H1 (cell line): ENCODE results near the gene MYH6. TPM values are rescaled to one million over a fixed set of nuclear protein-coding genes. Genes with fewer than 3 reads are reported as not detected.

Source experiments
- CREB1 ChIP-seq: IDR thresholded peaks from 2 replicates; pipeline ENCODE4 v1.6.1; 2012; ENCODE audit warnings: inconsistent platforms
- PHF8 ChIP-seq: fragments of 200-600 bp; sonication (generic); conservative IDR thresholded peaks from 2 replicates; pipeline ENCODE4 v1.7.1; 2012; ENCODE audit warnings: low read depth, mild to moderate bottlenecking, inconsistent platforms, low read length, moderate library complexity
- POU5F1 ChIP-seq: IDR thresholded peaks from 2 replicates; pipeline ENCODE4 v1.6.1; 2011; ENCODE audit warnings: low read depth, mild to moderate bottlenecking, low read length, moderate library complexity
- SIRT6 ChIP-seq: IDR thresholded peaks from one replicate; pipeline ENCODE4 v1.7.1; 2012; ENCODE audit warnings: low read length, inconsistent platforms
- SIX5 ChIP-seq: IDR thresholded peaks from 2 replicates; pipeline ENCODE4 v1.6.1; 2011; ENCODE audit warnings: mild to moderate bottlenecking, low read depth, low read length
- TAF1 ChIP-seq: IDR thresholded peaks from 2 replicates; pipeline ENCODE4 v1.6.1; 2011; ENCODE audit warnings: mild to moderate bottlenecking, low read depth, low read length
- polyA plus RNA-seq, 7 experiments: library from polyadenylated mRNA; depleted of rRNA in 3 of 7; stranded (reverse) in 5 of 7; unstranded in 2 of 7; fragments of >200 nt in 5 of 7; fragments of 200-250 nt in 2 of 7; gene quantifications; 1 replicate in 5 of 7; 2 replicates in 1 of 7; 4 replicates in 1 of 7; pipeline versions ENCODE4 v1.2.1 to v1.2.3, GENCODE V29; 2011 to 2013; ENCODE audit warnings: missing spikeins in 2 of 7, mixed read lengths in 2 of 7
- total RNA-seq: library from RNA; stranded (reverse); fragmentation: NEBNext Ultra II Directional; extraction: Animal tissue kit (Norgen Biotek cat#: 25700); gene quantifications from 2 replicates; pipeline ENCODE4 v1.2.1, GENCODE V29; 2021
- TF ChIP-seq, protein P1 (sequence below): fragments of 300-600 bp; sonication (generic); IDR thresholded peaks from 2 replicates; pipeline ENCODE4 v1.7.1; 2012; ENCODE audit warnings: low read length, moderate library complexity, mild to moderate bottlenecking, inconsistent platforms; ENCODE audit not compliant: insufficient replicate concordance
- TF ChIP-seq, protein P2 (sequence below): IDR thresholded peaks from 2 replicates; pipeline ENCODE4 v1.6.1; 2011; ENCODE audit warnings: low read length, improper control_type of control experiment
- TF ChIP-seq, protein P3 (sequence below): IDR thresholded peaks from 2 replicates; pipeline ENCODE4 v1.6.1; 2012; ENCODE audit warnings: inconsistent platforms

The MYH6 gene
- total and polyA plus RNA-seq, 2 of the 8 experiments (the other 6 are each of a cell fraction or from before 2014, with no cell fraction given), result 0.03 TPM; not detected in 1

DNA sequence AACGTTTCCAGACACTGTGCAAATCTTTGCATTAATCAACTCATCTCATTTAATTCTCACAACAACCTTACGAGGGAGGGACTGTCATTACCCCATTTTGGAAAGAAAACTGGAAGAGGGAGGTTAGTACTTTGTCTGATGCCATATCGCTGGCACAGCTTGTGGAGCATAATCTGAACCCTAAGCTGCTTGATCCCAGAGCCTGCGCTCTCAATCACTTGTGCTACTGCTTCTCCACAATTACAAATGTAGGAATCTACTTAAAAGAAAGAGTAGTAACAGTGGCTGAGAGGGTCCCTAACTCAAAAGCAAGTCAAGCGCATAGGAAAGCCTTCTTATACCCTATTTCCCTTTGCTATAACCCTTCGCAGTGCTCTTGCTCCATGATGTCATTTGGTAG, 46.3 kb downstream of the MYH6 start (continued):
- TF ChIP-seq, protein P1, sequence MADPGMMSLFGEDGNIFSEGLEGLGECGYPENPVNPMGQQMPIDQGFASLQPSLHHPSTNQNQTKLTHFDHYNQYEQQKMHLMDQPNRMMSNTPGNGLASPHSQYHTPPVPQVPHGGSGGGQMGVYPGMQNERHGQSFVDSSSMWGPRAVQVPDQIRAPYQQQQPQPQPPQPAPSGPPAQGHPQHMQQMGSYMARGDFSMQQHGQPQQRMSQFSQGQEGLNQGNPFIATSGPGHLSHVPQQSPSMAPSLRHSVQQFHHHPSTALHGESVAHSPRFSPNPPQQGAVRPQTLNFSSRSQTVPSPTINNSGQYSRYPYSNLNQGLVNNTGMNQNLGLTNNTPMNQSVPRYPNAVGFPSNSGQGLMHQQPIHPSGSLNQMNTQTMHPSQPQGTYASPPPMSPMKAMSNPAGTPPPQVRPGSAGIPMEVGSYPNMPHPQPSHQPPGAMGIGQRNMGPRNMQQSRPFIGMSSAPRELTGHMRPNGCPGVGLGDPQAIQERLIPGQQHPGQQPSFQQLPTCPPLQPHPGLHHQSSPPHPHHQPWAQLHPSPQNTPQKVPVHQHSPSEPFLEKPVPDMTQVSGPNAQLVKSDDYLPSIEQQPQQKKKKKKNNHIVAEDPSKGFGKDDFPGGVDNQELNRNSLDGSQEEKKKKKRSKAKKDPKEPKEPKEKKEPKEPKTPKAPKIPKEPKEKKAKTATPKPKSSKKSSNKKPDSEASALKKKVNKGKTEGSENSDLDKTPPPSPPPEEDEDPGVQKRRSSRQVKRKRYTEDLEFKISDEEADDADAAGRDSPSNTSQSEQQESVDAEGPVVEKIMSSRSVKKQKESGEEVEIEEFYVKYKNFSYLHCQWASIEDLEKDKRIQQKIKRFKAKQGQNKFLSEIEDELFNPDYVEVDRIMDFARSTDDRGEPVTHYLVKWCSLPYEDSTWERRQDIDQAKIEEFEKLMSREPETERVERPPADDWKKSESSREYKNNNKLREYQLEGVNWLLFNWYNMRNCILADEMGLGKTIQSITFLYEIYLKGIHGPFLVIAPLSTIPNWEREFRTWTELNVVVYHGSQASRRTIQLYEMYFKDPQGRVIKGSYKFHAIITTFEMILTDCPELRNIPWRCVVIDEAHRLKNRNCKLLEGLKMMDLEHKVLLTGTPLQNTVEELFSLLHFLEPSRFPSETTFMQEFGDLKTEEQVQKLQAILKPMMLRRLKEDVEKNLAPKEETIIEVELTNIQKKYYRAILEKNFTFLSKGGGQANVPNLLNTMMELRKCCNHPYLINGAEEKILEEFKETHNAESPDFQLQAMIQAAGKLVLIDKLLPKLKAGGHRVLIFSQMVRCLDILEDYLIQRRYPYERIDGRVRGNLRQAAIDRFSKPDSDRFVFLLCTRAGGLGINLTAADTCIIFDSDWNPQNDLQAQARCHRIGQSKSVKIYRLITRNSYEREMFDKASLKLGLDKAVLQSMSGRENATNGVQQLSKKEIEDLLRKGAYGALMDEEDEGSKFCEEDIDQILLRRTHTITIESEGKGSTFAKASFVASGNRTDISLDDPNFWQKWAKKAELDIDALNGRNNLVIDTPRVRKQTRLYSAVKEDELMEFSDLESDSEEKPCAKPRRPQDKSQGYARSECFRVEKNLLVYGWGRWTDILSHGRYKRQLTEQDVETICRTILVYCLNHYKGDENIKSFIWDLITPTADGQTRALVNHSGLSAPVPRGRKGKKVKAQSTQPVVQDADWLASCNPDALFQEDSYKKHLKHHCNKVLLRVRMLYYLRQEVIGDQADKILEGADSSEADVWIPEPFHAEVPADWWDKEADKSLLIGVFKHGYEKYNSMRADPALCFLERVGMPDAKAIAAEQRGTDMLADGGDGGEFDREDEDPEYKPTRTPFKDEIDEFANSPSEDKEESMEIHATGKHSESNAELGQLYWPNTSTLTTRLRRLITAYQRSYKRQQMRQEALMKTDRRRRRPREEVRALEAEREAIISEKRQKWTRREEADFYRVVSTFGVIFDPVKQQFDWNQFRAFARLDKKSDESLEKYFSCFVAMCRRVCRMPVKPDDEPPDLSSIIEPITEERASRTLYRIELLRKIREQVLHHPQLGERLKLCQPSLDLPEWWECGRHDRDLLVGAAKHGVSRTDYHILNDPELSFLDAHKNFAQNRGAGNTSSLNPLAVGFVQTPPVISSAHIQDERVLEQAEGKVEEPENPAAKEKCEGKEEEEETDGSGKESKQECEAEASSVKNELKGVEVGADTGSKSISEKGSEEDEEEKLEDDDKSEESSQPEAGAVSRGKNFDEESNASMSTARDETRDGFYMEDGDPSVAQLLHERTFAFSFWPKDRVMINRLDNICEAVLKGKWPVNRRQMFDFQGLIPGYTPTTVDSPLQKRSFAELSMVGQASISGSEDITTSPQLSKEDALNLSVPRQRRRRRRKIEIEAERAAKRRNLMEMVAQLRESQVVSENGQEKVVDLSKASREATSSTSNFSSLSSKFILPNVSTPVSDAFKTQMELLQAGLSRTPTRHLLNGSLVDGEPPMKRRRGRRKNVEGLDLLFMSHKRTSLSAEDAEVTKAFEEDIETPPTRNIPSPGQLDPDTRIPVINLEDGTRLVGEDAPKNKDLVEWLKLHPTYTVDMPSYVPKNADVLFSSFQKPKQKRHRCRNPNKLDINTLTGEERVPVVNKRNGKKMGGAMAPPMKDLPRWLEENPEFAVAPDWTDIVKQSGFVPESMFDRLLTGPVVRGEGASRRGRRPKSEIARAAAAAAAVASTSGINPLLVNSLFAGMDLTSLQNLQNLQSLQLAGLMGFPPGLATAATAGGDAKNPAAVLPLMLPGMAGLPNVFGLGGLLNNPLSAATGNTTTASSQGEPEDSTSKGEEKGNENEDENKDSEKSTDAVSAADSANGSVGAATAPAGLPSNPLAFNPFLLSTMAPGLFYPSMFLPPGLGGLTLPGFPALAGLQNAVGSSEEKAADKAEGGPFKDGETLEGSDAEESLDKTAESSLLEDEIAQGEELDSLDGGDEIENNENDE, result no peak
- TF ChIP-seq, protein P2, sequence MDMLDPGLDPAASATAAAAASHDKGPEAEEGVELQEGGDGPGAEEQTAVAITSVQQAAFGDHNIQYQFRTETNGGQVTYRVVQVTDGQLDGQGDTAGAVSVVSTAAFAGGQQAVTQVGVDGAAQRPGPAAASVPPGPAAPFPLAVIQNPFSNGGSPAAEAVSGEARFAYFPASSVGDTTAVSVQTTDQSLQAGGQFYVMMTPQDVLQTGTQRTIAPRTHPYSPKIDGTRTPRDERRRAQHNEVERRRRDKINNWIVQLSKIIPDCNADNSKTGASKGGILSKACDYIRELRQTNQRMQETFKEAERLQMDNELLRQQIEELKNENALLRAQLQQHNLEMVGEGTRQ, result no peak
- TF ChIP-seq TAF1, result no peak
- TF ChIP-seq POU5F1, result no peak
- TF ChIP-seq CREB1, result no peak
- no peak for TF ChIP-seq PHF8
- TF ChIP-seq SIRT6, result no peak
- TF ChIP-seq, protein P3, sequence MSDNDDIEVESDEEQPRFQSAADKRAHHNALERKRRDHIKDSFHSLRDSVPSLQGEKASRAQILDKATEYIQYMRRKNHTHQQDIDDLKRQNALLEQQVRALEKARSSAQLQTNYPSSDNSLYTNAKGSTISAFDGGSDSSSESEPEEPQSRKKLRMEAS, result no peak
- no peak for TF ChIP-seq SIX5
